Mammary epithelial cell (primary cell): Measurements from ENCODE around the gene RNF144B.

Experiments used
- EZH2 ChIP-seq: IDR thresholded peaks from 2 replicates; pipeline ENCODE4 v1.6.1; 2012; ENCODE audit warnings: low read length, inconsistent platforms, borderline replicate concordance
- TF ChIP-seq, protein P1 (sequence below), 2 donors: IDR thresholded peaks in 1 of 2; conservative IDR thresholded peaks in 1 of 2; 2 replicates each; pipeline ENCODE4 v1.5.1; 2011 to 2012; ENCODE audit warnings: inconsistent platforms in 2 of 2, low read length in 2 of 2, mild to moderate bottlenecking in 2 of 2, control low read depth in 1 of 2, low read depth in 1 of 2; ENCODE audit not compliant: insufficient read depth in 1 of 2; ENCODE audit errors: extremely low read depth in 1 of 2

GRCh38 chr6:18388942-18389341 lies 1.8 kb downstream of the RNF144B start:
- TF ChIP-seq, protein P1, sequence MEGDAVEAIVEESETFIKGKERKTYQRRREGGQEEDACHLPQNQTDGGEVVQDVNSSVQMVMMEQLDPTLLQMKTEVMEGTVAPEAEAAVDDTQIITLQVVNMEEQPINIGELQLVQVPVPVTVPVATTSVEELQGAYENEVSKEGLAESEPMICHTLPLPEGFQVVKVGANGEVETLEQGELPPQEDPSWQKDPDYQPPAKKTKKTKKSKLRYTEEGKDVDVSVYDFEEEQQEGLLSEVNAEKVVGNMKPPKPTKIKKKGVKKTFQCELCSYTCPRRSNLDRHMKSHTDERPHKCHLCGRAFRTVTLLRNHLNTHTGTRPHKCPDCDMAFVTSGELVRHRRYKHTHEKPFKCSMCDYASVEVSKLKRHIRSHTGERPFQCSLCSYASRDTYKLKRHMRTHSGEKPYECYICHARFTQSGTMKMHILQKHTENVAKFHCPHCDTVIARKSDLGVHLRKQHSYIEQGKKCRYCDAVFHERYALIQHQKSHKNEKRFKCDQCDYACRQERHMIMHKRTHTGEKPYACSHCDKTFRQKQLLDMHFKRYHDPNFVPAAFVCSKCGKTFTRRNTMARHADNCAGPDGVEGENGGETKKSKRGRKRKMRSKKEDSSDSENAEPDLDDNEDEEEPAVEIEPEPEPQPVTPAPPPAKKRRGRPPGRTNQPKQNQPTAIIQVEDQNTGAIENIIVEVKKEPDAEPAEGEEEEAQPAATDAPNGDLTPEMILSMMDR (conservative IDR thresholded peaks at IDR 0.05 in 1 of 2, IDR thresholded peaks at IDR 0.05 in 1 of 2; ENCODE audit: extremely low read depth in 1 of 2, insufficient read depth in 1 of 2, low read depth in 1 of 2, low read length in 2 of 2) = no peak
- TF ChIP-seq EZH2 = no peak
